Endothelial cell (in vitro differentiated cells): ENCODE data around the gene GRM4. TPM values are rescaled to one million over a fixed set of nuclear protein-coding genes. Genes with fewer than 3 reads are reported as not detected.

ENCODE experiments used
- DNase-seq: peaks from one replicate; pipeline ENCODE4 v3.0.0; 2021; ENCODE audit warnings: low spot score
- H3K27ac Mint-ChIP-seq: one replicate; pipeline ENCODE4 v1.8.0; 2021; ENCODE audit warnings: mixed read lengths, inconsistent platforms; ENCODE audit not compliant: unreplicated experiment
- H3K27me3 Mint-ChIP-seq: one replicate; pipeline ENCODE4 v1.8.0; 2021; ENCODE audit warnings: mild to moderate bottlenecking, moderate library complexity, mixed read lengths, inconsistent platforms; ENCODE audit not compliant: unreplicated experiment
- H3K36me3 Mint-ChIP-seq: one replicate; pipeline ENCODE4 v1.8.0; 2021; ENCODE audit warnings: mild to moderate bottlenecking, low read depth, mixed read lengths, inconsistent platforms; ENCODE audit not compliant: unreplicated experiment
- H3K4me1 Mint-ChIP-seq: one replicate; pipeline ENCODE4 v1.8.0; 2021; ENCODE audit warnings: mild to moderate bottlenecking, mixed read lengths, inconsistent platforms; ENCODE audit not compliant: unreplicated experiment
- H3K4me3 Mint-ChIP-seq: one replicate; pipeline ENCODE4 v1.8.0; 2021; ENCODE audit warnings: mild to moderate bottlenecking, mixed read lengths, inconsistent platforms; ENCODE audit not compliant: unreplicated experiment
- H3K9me3 Mint-ChIP-seq: one replicate; pipeline ENCODE4 v1.8.0; 2021; ENCODE audit warnings: mixed read lengths, inconsistent platforms; ENCODE audit not compliant: unreplicated experiment
- total RNA-seq: library from RNA; stranded (reverse); fragmentation: NEBNext Ultra II Directional; extraction: Animal tissue kit (Norgen Biotek cat#: 25700); gene quantifications from one replicate; pipeline ENCODE4 v1.2.1, GENCODE V29; 2021; ENCODE audit not compliant: unreplicated experiment
- TF ChIP-seq, protein P1 (sequence below): fragments of 200-600 bp; sonication (generic); IDR thresholded peaks from one replicate; pipeline ENCODE4 v1.5.0; 2021; ENCODE audit warnings: antibody characterized with exemption; ENCODE audit not compliant: unreplicated experiment

Gene GRM4
- total RNA-seq, 1 donor from 2014 or later: 2.6 TPM

DNA sequence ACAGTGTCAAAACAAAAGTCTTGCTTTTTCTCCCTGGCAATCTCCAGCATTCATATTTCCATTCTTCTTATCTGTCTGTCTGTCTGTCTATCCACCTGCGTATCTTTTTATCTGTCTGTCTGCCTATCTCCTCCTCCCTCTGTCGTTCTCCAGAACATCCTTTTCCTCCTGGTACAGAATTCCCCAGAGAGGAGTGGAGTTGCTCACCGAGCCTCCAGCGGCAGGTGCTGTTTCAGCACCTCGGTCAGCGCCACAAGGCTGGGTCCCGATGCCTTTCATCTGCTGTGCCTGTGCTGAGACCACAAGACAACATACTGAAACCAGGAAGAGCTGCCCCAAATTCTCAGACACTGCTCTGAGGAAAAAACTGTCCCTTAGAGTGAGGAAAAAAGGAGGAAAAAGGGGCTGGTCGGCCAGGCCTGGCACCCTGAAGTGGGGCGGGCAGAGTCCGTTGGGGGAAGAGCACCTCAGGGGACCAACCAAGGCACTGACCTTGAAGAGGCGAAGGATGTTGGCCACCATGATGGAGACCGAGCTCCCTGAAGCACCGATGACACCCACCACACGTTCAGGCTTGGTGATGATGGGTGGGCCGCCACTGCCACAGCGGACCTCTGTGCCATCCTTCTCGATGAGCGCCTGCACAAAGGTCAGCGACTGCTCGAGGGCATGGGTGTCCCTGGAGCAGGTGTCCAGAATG lies 13.3 kb downstream of the GRM4 start:
- H3K4me3 Mint-ChIP-seq: no peak overlapping the region
- no peak overlapping the region for H3K27ac Mint-ChIP-seq
- H3K36me3 Mint-ChIP-seq: no peaks in the 10 kb centered on the region
- peaks cover 24% of the 10 kb centered on the region for H3K4me1 Mint-ChIP-seq
- H3K27me3 Mint-ChIP-seq: peaks cover 10% of the 10 kb centered on the region
- peak; percentile 79 for DNase-seq
- TF ChIP-seq, protein P1, sequence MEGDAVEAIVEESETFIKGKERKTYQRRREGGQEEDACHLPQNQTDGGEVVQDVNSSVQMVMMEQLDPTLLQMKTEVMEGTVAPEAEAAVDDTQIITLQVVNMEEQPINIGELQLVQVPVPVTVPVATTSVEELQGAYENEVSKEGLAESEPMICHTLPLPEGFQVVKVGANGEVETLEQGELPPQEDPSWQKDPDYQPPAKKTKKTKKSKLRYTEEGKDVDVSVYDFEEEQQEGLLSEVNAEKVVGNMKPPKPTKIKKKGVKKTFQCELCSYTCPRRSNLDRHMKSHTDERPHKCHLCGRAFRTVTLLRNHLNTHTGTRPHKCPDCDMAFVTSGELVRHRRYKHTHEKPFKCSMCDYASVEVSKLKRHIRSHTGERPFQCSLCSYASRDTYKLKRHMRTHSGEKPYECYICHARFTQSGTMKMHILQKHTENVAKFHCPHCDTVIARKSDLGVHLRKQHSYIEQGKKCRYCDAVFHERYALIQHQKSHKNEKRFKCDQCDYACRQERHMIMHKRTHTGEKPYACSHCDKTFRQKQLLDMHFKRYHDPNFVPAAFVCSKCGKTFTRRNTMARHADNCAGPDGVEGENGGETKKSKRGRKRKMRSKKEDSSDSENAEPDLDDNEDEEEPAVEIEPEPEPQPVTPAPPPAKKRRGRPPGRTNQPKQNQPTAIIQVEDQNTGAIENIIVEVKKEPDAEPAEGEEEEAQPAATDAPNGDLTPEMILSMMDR: no peak
- no peaks in the 10 kb centered on the region for H3K9me3 Mint-ChIP-seq

- H3K4me3 Mint-ChIP-seq: peak overlapping the region; percentile 28
- no peaks in the 10 kb centered on the region for H3K36me3 Mint-ChIP-seq
- TF ChIP-seq, protein P1: no peak
- H3K27me3 Mint-ChIP-seq: peaks cover 10% of the 10 kb centered on the region
- no peak overlapping the region for H3K27ac Mint-ChIP-seq
- H3K4me1 Mint-ChIP-seq: peaks cover 24% of the 10 kb centered on the region
- H3K9me3 Mint-ChIP-seq: no peaks in the 10 kb centered on the region
- no peak for DNase-seq
These were observed 14.3 kb downstream of the GRM4 start for GRCh38 chr6:34131326-34132290.

DNA sequence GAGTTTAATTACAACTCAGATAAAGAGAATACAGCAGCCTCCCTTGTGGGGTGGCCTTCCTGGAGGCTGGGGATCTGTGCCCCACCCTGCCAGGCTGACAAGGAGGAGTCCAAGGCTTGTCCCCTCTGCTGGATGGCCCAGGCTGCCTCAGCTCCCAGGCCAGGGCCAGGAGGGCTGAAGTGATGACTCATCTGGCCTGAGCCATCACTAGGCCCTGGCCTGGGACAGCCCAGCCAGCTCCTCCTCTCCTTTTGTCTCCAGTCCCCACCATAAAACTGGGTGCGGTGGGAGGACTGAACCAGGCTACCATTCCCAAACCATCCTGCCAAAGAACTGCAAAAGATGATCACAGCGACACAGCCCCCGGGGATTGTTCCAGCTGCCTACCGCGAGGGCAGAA lies 15.0 kb downstream of the GRM4 start:
- Mint-ChIP-seq H3K36me3 (no peaks in the 10 kb centered on the region), H3K27ac (no peak overlapping the region), H3K9me3 (no peaks in the 10 kb centered on the region), H3K4me1 (peaks cover 24% of the 10 kb centered on the region), H3K27me3 (peaks cover 10% of the 10 kb centered on the region), H3K4me3 (no peak overlapping the region)
- TF ChIP-seq, protein P1: no peak
- DNase-seq: no peak

DNA sequence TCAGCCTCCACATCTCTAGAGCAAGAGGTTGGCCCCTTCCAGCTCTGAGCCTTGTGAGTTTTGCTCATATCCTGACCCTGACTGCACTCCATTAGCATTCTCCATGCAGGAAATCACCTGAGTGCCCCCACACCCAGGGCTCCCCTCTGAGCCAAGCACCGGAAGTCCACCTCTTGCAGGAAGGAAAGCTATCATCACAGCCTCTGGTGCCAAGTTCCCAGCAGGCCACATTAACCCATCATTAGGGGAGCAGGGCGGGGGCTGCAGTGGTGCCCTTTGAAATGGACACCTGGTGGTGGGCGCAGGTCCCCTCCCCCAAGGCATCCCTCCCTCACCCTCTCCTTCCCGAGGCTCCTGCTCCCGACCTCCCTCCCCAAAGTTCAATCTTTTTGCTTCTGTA lies 16.1 kb downstream of the GRM4 start:
- Mint-ChIP-seq H3K36me3 (no peaks in the 10 kb centered on the region), H3K4me3 (no peak overlapping the region), H3K4me1 (peaks cover 24% of the 10 kb centered on the region), H3K27ac (no peak overlapping the region), H3K9me3 (no peaks in the 10 kb centered on the region), H3K27me3 (peaks cover 13% of the 10 kb centered on the region)
- no peak for DNase-seq
- TF ChIP-seq, protein P1: no peak
